HL-60/S4 treated with phorbol 12-myristate 13-acetate at 8.2 ng/mL for 4 days and 3 days (cell line): ENCODE results near the gene GSE1.

Source experiments
- in situ Hi-C: fragments of 300-500 bp; cut with MboI; formaldehyde crosslinking; loops from 2 replicates; pipeline ENCODE4 v1.15.0; 2022; ENCODE audit warnings: low sequenced_read_pairs

The GSE1 gene

GRCh38 chr16:85615852-85616606 lies 2.9 kb downstream of the GSE1 start:
- in situ Hi-C loops = loop anchor here (25.0 kb wide), 1 partner anchor 179 kb away; no protein-coding TSS in a partner anchor

DNA sequence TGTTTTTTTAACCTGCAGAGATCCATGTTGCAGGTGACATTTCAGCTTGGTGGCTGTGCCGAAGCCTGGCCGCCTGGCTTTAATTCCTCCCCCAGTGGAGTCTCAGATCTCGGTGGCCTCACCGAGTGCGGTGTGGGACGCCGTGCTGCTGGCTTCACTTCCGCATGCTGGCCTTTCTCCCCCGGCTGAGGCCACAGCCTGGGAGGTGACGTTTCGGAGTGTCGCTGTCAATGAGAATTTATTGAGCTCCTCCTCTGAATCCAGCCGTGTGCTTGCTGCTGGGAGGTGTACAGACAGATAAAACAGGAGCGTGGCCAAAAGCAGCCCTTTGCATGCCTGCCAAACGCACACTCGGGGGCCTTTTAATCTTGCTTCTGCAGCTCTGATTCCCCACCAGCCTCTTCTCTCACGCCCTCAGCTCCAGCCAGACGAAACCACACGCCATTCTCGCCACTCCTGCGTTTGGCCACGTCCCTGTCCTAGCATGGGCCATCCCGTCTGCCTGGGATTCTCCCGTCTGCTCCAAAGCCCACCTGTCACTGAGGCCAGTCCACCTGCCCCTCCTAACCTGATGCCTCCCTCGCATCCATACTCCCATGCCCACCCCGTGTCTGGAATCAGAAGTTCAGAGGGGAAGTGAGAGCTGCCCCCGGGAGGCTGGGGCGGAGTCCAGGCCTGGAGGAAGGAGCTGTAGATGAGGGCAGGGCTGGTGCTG lies 3.6 kb downstream of the GSE1 start:
- in situ Hi-C loops = loop anchor here (25.0 kb wide), 1 partner anchor 179 kb away; no protein-coding TSS in a partner anchor

DNA sequence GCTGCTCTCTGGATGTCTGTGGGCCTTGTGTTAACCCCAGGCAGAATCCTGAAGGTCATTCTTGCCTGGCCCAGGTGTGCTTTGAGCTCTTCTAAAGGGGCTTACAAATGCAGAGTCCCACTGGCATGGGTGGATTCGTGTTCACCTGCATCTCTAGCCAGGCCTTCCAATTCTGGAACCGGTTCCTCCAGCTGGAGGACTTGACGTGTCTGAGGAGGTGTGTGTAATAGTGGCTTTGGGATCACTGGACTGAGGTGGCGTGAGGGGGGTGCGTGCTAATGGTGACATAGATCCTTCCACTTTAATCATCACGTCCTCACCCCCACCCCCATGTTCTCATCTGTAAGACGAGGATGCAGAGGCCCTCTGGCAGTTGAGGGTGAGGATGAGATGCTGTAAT lies 4.8 kb downstream of the GSE1 start:
- in situ Hi-C loops = loop anchor here (25.0 kb wide), 1 partner anchor 181 kb away; no protein-coding TSS in a partner anchor

DNA sequence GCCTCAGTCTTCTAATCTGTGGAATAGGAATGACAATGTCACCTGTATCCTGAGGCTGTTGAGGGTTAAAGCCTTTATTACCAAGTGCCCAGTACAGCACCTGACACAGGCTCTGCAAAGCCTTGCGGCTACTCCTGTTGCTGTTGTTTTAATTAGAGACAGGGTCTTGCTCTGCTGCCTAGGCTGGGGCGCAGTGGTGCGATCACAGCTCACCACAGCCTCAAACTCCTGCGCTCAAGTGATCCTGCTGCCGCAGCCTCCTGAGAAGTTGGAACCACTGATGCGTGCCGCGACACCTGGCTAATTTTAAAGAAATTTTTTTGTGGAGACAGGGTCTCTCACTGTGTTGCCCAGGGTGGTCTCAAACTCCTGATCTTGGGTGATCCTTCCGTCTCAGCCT lies 5.4 kb downstream of the GSE1 start:
- in situ Hi-C loops = loop anchor here (25.0 kb wide), 1 partner anchor 181 kb away; no protein-coding TSS in a partner anchor

- in situ Hi-C loops = loop anchor here (25.0 kb wide), 1 partner anchor 182 kb away; no protein-coding TSS in a partner anchor
Observed at GRCh38 chr16:85619101-85619891, 6.2 kb downstream of the GSE1 start.

- in situ Hi-C loops = loop anchor here (25.0 kb wide), 1 partner anchor 183 kb away; no protein-coding TSS in a partner anchor
Observed at GRCh38 chr16:85620374-85620773, 7.3 kb downstream of the GSE1 start.

DNA sequence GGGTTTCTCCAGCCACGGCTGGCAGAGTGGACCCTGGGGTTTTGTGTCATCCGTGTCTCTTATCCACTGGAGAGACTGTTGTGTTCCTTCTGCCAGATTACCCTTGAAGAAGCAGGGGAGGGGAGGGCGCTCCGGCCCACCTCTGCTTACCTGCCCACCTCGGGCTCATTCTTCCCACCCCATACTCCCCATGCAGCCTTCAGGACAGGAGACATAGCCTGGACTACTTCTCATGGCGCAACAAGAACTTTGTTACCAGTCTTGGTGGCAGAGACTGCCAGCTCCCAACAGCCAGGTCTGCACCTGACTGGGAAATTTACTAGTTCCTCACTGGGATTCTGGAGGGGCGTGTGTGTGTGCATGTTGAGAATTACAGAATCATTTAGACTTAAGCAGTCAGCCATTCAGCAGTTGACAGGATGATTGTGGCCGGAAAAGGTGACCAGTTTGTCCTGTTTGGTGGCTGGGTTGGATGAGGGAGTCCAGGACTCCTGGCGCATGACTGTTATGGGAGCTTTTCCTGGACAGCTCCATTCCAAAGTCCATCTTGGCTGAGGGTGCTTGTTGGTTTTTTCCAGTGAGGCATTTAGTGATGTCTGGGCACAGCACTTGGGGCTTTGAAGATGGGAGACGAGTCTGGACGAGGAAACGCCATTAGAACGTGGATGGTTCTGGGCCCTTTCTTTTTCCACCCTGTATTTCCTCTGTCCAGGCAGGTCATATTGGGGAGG lies 8.7 kb downstream of the GSE1 start:
- in situ Hi-C loops = loop anchor here (25.0 kb wide), 1 partner anchor 185 kb away; no protein-coding TSS in a partner anchor

DNA sequence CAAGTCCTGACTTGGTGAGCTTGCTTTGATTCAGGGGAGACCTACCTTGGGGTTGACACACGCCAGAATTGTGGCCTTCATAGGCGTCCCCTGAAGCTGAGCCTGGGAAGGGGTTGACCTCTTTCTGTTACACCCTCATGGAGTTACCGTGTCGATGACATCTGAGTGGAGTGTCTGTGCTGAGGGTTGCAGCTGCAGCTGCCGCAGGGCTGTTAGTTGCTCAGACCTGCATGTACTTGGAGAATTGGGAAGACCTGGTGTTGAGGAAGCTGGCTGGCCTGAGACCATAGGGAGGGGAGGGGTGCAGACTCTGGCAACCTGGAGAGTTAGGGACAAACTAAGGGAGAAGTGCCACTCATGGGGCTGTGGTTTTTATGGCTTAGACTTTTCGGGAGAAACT lies 9.6 kb downstream of the GSE1 start:
- in situ Hi-C loops = loop anchor here (25.0 kb wide), 1 partner anchor 185 kb away; no protein-coding TSS in a partner anchor

DNA sequence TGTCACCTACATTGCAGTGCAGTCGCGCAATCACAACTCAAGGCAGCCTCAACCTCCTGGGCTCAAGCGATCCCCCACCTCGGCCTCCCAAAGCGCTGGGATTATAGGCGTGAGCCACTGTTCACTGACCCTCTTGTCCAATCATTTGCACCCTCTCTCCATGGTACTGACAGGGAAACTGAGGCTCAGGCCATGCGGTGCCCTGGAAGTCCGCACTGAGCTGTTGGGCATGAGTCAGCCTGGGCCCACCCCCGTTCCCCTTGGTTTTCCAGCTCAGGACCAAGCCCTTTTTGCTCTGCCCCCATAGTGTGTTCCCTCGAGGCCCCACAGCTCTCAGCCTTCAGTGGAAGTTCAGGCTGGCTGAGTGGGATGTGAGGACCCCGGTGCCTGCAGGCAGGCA lies 10.1 kb downstream of the GSE1 start:
- in situ Hi-C loops = loop anchor here (25.0 kb wide), 1 partner anchor 186 kb away; no protein-coding TSS in a partner anchor

DNA sequence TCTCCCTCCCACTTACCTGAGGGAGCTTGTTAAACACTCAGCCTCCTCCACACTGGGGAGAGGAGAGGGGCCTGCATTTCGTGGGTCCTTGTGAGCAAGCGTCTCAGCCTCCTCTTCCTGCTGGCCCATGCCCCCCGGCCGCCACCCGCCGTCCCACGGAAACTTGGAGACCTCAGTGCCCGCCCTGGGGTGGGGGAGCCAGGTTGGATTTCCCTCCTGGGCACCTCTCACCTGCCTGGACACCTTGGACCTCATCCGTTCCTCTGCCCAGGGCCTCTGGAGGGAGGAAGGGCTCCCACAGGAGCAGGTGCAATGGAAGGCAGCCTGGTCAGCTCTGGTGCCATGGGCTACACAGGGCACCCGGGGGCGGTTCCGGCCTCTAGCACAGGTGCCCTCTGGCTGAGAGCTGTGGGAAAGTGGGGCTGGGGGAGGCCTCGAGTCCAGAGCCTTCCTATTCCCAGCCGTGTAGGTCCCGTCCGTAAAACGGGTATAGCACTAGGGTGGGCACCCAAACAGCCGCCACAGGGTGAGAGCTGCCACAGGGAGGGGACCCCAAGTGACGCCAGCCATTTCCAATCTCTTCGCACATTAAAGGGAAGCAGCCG lies 11.0 kb downstream of the GSE1 start:
- in situ Hi-C loops = loop anchor here (25.0 kb wide), 1 partner anchor 187 kb away; no protein-coding TSS in a partner anchor

DNA sequence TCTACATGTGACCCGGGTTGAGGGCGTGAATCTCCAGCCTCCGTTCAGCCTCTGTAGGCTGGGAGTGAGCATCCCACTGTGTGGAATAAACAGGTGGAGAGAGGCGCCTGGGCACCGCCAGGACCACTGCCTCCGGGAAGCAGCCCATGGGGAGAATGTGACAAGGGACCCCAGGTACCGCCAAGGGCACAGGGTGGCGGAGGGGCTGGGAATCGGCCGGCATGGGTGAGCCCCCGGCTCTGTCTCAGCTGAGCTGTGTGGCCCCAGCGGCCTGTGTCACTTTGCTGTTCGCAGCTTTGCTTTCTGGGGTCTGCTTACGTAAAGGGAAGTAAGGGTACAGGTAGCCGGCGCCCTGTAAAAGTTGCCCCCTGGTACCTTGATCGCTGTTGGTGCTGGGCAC lies 11.5 kb downstream of the GSE1 start:
- in situ Hi-C loops = loop anchor here (25.0 kb wide), 1 partner anchor 187 kb away; no protein-coding TSS in a partner anchor

DNA sequence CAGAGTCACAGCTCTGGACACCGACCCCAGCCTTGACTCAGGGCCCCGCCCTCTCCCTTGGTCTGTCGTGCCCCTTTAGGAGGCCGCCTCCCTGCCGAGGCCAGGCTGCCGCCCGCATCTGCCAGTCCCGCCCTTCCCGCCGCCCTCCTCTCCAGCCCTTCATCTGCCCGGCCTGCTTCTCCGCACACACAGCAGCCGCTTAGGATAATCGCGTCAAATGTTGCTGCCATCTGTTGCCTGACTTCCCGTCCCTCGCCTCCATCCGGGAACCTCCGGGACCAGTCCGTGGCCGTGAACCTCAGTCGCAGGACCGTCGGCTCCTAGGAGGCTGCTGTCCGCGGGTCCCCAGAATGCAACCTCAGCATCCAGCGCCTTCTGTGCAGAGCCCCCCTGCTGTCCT lies 11.9 kb downstream of the GSE1 start:
- in situ Hi-C loops = no loop called here

GRCh38 chr16:85625485-85626117 lies 12.5 kb downstream of the GSE1 start:
- in situ Hi-C loops = no loop called here

- in situ Hi-C loops = no loop called here
Observed at GRCh38 chr16:85626191-85626981, 13.3 kb downstream of the GSE1 start.

DNA sequence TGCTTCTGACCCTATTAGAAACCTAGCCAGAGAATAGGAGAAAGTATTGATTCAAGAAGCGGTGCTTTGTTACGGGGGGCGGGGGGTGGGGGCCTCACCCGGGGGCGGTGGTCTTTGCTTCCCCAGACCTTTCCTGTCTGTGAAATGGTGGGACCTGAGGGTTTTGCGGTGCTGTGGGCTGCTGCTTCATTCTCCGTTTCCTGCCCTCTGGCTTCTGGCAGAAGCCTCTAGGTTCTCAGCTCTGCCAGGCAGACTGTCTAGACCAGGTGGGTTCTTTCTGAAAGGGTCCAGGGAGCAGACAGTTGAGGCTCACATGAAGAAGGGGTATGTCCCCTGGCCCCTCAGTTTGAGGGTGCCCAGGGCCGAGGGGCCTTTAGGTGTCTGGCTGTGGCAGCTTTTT lies 14.0 kb downstream of the GSE1 start:
- in situ Hi-C loops = no loop called here

- in situ Hi-C loops = no loop called here
Observed at GRCh38 chr16:85627526-85628264, 14.6 kb downstream of the GSE1 start.

DNA sequence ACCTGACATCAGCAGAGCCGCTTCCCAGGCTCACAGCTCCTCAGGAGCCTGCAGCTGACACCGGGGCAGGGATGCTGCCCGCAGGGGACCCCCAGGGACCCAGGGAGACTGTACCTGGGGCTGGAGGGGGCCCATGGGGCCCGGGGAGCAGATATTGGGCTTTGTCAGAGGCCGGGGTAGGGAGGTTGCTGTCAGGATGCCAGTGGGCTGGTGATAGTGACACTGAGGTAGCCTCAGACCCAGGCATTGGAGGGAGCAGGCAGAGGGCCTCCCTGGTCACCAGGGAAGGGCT lies 15.1 kb downstream of the GSE1 start:
- in situ Hi-C loops = no loop called here

DNA sequence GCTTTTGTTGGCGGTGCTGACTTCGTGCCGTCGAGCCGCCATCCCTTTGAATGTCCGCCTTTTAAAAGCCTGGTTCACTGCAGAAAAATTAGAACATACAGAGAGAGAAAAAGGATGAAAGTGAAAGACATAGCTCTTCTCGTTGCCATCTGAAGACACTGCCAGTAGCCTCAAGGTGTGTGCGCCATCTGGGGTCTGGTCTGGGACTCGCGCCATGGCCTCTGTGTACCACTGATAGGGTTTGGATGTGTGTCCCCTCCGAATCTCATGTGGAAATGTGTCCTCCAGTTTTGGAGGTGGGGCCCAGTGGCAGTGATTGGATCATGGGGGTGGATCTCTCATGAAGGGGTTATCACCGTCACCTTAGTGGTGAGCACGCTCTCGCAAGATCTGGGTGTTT lies 15.5 kb downstream of the GSE1 start:
- in situ Hi-C loops = no loop called here
